Esophagus (tissue), 2 donors: ENCODE measurements around the gene ADAMTS17. TPM values are rescaled to one million over a fixed set of nuclear protein-coding genes. Genes with fewer than 3 reads are reported as not detected.
"Not testable (repeated sequence)": the region's sequence is repeated elsewhere in the genome, so short reads cannot be mapped to it uniquely, and the experiment has no call there.

ENCODE experiments used
- H3K27ac ChIP-seq, 2 donors: one replicate each; pipeline ENCODE4 v1.5.1; 2013; ENCODE audit warnings: low read depth in 2 of 2, mild to moderate bottlenecking in 2 of 2, inconsistent platforms in 1 of 2, low read length in 1 of 2, moderate library complexity in 1 of 2
- H3K27me3 ChIP-seq, 2 donors: one replicate each; pipeline ENCODE4 v1.6.1; 2013; ENCODE audit warnings: low read length in 2 of 2, control low read depth in 1 of 2, mild to moderate bottlenecking in 1 of 2; ENCODE audit not compliant: insufficient read depth in 2 of 2, control insufficient read depth in 1 of 2
- H3K36me3 ChIP-seq, 2 donors: one replicate each; pipeline ENCODE4 v1.6.1; 2013; ENCODE audit warnings: low read length in 1 of 2; ENCODE audit not compliant: control insufficient read depth in 2 of 2, insufficient read depth in 2 of 2
- H3K4me1 ChIP-seq, 2 donors: one replicate each; pipeline ENCODE4 v1.6.1; 2013; ENCODE audit warnings: low read length in 1 of 2; ENCODE audit not compliant: control insufficient read depth in 2 of 2, insufficient read depth in 2 of 2
- H3K4me3 ChIP-seq, 2 donors: one replicate each; pipeline ENCODE4 v1.5.1; 2013; ENCODE audit warnings: low read length in 2 of 2, mild to moderate bottlenecking in 2 of 2, low read depth in 1 of 2, moderate library complexity in 1 of 2
- H3K9me3 ChIP-seq, 2 donors: one replicate each; pipeline ENCODE4 v1.6.1; 2013; ENCODE audit warnings: mild to moderate bottlenecking in 2 of 2, low read depth in 1 of 2, low read length in 1 of 2, moderate library complexity in 1 of 2; ENCODE audit not compliant: control insufficient read depth in 2 of 2, insufficient read depth in 1 of 2
- WGBS, 2 donors: extraction: QIAGEN DNeasy Blood & Tissue Kit; methylation state at CpG; one replicate each; pipeline ENCODE4 v1.1.7; 2013; 5-methylcytosine and 5-hydroxymethylcytosine counted together
- polyA plus RNA-seq, 2 donors: library from polyadenylated mRNA; stranded (reverse); fragments of 200-250 nt; gene quantifications; one replicate each; pipeline ENCODE4 v1.2.3, GENCODE V29; 2013
- donor health status: healthy with polysubstance abuse.
- donor health status: Bipolar disorder and iron deficiency.

Gene ADAMTS17
- polyA plus RNA-seq, 2 donors = 2.1 to 6.9 TPM

- H3K27ac ChIP-seq = peak overlapping the region; percentile 76 to 89
- H3K27me3 ChIP-seq = no peaks in the 10 kb centered on the region
- peaks cover 0 to 7% of the 10 kb centered on the region in 2 donors for H3K4me1 ChIP-seq
- 4 to 10% methylated on average over 27 to 38 of the region's 38 CpGs for WGBS, 2 donors
- H3K4me3 ChIP-seq = peak overlapping the region; percentile 35 to 45
- no peaks in the 10 kb centered on the region for H3K9me3 ChIP-seq
- no peaks in the 10 kb centered on the region for H3K36me3 ChIP-seq
Observed at GRCh38 chr15:99928429-99928981, 413.3 kb downstream of the ADAMTS17 start.

DNA sequence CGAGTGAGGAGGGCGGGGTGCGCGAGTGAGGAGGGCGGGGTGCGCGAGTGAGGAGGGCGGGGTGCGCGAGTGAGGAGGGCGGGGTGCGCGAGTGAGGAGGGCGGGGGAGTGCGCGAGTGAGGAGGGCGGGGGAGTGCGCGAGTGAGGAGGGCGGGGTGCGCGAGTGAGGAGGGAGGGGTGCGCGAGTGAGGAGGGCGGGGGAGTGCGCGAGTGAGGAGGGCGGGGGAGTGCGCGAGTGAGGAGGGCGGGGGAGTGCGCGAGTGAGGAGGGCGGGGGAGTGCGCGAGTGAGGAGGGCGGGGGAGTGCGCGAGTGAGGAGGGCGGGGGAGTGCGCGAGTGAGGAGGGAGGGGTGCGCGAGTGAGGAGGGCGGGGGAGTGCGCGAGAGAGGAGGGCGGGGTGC is 415.2 kb downstream of the ADAMTS17 start:
- H3K4me3 ChIP-seq, H3K4me1 ChIP-seq, H3K36me3 ChIP-seq, H3K9me3 ChIP-seq, H3K27ac ChIP-seq, H3K27me3 ChIP-seq: not testable (repeated sequence)
- no CpG with 5 or more reads among the region's 48 CpGs for WGBS, 2 donors

DNA sequence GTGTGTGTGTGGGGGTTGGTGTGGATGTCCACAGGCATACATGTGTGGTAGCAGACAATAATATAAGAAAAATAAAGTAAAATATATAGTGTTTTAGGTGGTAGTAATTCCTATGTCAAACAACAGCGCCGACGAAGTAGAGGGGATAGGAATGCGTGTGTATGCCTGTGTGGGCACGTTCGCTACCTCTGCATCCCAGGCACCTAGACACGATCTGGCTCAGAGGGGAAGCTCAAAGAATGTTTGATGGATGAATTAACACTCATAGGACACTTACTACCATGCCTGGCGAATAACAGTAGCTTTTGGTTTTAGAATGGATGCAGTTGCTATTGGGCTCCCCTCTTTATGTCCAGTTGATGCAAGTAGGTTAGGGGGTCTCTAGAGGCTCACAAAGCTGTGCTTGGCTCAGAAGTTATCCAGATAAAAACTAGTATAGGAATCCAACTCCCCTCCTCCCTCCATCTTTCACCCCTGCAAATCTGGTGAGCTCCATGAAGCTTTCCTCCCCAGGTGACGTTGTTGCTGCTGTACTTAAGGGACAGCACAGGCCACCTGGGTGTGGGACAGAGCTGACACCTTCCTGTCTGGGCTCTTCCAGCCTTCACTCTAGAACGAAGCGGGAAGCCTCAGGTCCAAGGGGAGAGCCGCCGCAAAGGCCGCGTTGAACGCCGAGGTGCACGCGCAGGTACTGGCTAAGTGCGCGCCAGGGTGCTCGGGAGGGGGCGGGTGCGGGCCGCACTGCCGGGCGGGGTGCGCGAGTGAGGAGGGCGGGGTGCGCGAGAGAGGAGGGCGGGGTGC is 415.9 kb downstream of the ADAMTS17 start:
- Histone ChIP-seq H3K4me1 (peaks cover 0 to 7% of the 10 kb centered on the region in 2 donors), H3K27ac (peak overlapping the region; percentile 75 to 84), H3K9me3 (no peaks in the 10 kb centered on the region), H3K36me3 (no peaks in the 10 kb centered on the region), H3K4me3 (peak overlapping the region; percentile 36 to 55), H3K27me3 (no peaks in the 10 kb centered on the region)
- 11 to 13% methylated on average over 29 to 32 of the region's 33 CpGs for WGBS, 2 donors

GRCh38 chr15:99923711-99924110 is 418.1 kb downstream of the ADAMTS17 start:
- no peaks in the 10 kb centered on the region for H3K27me3 ChIP-seq
- 69 to 74% methylated on average over 3 of the region's 3 CpGs for WGBS, 2 donors
- H3K27ac ChIP-seq = no peak overlapping the region
- H3K36me3 ChIP-seq = no peaks in the 10 kb centered on the region
- no peaks in the 10 kb centered on the region for H3K9me3 ChIP-seq
- H3K4me3 ChIP-seq = no peak overlapping the region
- peaks cover 0 to 6% of the 10 kb centered on the region in 2 donors for H3K4me1 ChIP-seq

Other genes with a start within 250 kb of the ADAMTS17 start
- gene CERS3, start 187.0 kb upstream of the ADAMTS17 start, polyA plus RNA-seq = 10 to 100 TPM; 65.4 to 69.9 TPM